GM18858 (cell line): ENCODE results near the gene HMGXB3.
A peak's percentile ranks its signal among the peaks of the same experiment; 100 is the strongest.

Experiments used
- ATAC-seq: cut with Tn5 transposase; IDR thresholded peaks from one replicate; pipeline ENCODE4 v1.9.1; 2021; ENCODE audit not compliant: unreplicated experiment

Gene HMGXB3

DNA sequence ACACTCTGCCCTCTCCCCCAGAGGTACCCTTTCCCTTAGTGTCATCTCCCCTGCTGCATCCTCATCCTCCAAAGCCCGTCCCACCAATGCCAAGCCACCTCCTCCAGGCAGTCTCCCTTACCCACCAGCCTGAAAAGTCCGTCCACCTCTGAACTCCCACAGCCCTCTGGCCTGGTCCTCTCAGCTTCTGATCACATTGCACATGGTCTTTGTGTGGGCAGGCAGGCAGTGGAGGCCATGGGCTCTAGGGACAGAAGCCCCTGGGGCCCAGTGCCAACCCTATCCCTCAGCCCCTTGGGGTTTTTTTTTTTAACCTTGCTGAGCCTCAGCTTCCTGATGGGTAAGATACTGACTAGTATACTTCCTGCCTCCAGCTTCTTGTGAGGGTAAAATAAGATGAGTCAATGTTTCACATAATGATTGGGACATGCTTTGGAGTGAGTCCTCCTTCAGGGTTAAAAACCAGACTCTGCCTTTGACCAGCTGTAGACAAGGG lies 66.4 kb downstream of the HMGXB3 start:
- ATAC-seq, result peak; percentile 58

DNA sequence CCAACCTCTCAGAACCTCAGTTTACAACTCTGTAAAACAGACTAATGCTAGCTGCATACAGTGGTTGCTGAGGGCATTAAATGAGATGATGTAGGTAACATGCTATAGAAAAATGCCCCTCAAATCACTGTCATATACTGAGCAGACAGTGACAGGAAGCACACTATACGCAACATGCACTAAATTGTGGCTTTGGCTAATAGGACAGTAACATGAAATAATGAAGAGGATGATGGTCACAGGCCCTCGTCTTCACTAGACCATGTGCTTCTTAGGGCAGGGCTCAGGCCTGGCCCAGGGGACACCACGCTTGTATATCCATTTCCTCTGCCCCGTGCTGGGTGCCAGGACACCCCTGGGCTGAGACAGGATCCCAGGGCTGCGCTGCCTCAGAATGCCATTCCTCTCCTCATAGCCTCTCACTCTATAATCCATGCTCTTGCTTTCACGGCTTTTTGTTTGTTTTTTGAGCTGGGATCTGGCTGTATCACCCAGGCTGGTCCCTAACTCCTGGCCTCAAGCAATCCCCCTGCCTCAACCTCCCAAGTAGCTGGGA lies 66.9 kb downstream of the HMGXB3 start:
- no peak for ATAC-seq

DNA sequence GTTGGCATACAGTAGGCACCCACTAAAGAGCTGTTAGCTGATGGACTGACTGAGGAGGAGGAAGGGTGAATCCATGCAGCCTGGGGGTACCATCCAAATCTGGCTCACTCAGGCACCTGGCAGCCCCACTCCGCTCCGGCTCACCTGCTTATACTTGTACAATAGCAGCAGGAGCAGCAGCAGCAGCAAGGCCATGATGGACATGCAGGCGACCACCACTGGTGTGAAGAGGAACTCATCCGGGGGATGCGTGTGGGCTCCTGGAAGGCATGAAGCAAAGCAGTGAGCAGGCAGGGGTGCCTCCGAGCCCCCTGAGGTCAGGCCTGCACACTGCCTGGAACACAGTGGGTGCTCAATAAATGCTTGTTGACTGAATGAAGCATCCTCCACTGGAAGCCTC lies 67.5 kb downstream of the HMGXB3 start:
- no peak for ATAC-seq

- no peak for ATAC-seq
These were observed 67.9 kb downstream of the HMGXB3 start for GRCh38 chr5:150068472-150068871.

DNA sequence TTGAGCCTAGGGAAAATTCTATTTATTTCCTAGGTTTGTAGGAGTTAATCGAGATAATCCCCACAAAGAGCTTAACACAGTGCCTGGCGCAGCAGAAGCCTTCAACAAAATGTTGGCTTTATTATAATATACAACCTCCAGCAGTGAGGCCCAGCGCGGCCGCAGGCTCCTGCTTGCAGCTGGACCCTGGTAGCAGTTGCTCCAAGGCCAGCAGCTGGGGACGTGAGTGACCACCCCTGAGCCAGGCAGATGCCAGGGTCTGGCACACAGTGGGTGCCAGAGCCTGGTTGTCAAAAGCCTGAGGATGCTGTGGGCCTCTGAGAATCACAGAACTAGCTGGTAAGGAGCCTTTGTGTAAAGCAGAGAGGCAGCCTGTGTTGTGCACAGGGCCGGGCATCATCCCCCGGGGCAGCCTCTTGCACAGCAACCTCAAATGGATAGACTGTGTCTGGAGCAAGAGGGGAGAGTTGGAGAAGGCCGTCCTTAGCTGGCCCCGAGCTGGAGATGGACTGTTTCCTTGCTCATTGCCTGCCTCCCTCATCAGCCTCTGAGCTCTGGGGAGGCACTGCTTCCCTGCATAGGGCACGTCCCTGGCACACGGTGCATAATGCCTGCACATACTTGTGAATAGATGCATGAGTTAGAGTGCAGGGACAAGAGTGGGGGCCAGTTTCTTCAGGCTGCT lies 68.6 kb downstream of the HMGXB3 start:
- no peak for ATAC-seq

GRCh38 chr5:150069672-150070627 lies 69.4 kb downstream of the HMGXB3 start:
- ATAC-seq, result no peak

- no peak for ATAC-seq
These were observed 70.3 kb downstream of the HMGXB3 start for GRCh38 chr5:150070821-150071220.

DNA sequence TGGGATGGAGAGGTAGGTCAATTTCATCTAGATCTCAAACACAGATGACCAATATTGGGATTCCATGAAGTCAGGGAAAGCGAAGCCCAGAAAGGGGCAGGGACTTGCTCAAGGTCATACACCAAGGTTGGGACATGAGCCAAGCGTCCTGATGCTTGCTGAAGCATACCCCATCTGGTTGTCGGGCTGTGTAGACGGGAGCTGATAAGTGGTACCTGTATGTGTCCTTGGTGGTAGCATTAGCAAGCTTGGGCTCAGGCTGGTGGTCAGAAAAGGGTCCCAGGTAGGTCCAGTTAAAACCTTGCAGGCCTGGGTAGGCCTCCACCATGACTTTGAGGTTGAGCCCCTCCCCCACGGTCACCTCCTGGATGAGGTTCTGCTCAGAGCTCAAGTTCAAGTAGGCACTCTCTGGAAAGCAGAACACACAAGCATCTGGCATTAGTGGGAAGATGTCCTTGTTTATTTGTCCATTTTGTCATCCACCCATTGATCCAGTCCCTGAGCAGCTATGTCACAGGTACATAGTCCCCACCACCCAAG lies 72.6 kb downstream of the HMGXB3 start:
- ATAC-seq, result no peak

DNA sequence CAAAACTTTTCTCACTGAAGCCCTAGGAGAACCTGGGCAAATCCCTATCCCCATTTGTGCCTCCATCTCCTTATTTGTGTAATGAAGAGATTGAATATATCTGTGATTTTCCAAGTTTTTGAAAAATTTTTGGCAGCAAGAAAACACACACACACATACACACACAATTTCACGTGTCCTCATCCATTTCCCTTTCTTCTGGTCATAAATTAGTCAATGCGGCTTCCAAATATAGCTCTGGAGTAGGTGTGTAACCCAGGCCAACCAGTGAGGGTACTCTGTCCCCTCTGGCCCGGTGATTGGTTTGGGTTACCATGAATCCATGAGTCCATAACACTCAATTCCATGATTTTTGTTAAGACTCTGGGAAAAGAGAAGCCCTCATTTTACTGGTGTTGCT lies 73.1 kb downstream of the HMGXB3 start:
- no peak for ATAC-seq

DNA sequence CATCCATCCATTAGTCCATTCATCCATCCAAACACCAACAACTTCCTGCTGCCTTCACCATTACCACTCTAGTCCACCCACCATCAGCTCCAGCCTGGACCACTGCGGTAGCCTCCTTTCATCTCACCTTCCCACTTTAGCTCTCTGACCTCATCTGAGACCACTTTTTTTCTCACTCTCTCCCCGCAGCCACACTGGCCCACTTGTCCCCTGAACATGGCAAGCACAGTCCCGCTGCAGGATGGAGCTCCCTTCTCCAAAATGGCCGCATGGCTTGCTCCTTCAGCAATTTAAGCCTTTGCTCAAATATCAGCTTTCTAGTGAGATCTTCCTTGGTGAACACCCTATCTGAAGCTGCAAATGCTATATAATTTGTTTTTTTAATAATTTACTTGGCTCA lies 74.7 kb downstream of the HMGXB3 start:
- ATAC-seq, result no peak

GRCh38 chr5:150075806-150076205 lies 75.3 kb downstream of the HMGXB3 start:
- no peak for ATAC-seq

GRCh38 chr5:150077060-150077459 lies 76.5 kb downstream of the HMGXB3 start:
- ATAC-seq, result no peak

GRCh38 chr5:150077996-150078801 lies 77.7 kb downstream of the HMGXB3 start:
- ATAC-seq, result no peak

DNA sequence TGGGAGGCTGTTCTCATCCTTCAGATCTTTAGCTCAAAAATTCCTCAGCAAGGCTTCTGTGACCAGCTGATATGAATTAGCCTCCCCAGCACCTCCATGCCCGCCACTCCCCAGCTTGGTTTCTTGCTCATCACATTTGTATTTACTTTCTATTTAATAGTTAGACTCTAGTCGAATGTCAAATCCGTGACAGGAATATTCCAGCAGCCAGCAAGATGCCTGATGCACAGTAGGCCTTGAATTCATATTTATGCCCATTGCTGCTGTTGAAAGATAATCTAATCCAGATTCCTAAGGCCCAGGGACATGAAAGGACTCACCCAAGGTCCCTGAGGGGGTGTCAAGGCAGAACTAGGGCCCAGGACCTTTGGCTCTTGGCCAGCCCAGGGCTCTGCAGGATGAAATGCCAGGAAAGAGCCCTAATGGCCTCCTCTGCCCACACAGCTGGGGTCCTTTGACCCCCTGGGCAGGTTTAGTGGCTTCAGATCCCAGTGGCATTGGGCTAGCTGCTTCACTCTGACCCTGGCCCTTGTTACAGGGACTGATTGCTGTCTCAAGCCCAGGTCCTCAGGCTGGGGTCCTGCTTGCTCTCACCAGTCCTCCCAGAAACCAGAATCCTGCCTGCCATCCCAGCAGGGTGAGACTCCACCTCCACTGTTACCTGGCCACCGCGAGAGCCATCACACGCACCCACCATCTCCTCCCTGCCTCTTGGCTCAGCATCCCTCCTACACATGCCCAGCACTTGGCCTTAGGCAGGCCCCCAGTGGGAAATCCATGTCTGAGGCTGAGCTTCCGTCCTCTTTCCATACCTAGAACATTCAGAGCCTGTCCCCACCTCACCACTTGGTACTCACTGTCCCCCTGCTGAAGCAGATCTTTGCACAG lies 78.5 kb downstream of the HMGXB3 start:
- no peak for ATAC-seq

- ATAC-seq, result no peak
These were observed 79.4 kb downstream of the HMGXB3 start for GRCh38 chr5:150079909-150080461.

DNA sequence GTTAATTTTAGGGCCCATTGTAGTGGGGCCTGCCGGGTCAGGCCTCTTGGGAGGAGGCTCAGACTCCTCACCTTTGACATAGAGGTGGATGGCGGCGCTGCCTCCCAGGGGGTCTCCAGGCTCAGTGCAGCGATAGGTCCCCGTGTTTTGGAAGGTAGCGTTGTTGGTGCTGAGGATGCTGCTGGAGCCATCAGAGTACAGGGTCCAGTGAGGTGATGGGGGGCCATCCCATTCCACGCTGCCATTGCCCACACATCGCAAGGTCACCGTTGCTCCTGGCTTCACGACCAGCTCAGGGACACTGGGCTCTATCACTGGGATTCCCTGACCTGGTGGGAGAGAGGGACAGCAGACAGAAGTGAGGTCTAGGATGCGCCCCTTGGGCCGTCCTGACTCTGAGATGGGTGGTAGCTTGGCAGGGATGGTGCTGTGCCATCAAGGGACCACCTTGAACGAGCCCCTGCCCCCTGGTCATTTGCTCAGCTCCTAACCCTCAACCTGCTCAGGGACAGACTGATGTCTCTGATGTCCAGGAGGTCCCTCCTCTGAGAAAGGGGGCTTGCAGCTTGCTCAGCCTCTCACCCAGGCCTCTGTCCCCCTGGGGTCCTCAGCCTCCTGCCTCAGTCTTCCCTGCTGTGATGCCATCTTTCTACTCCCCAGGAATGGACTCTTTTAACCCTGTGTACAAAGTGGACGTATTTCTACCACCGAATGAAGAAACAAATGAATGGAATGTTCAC lies 80.3 kb downstream of the HMGXB3 start:
- ATAC-seq, result no peak

GRCh38 chr5:150081541-150082283 lies 81.2 kb downstream of the HMGXB3 start:
- peak; percentile 84 for ATAC-seq

DNA sequence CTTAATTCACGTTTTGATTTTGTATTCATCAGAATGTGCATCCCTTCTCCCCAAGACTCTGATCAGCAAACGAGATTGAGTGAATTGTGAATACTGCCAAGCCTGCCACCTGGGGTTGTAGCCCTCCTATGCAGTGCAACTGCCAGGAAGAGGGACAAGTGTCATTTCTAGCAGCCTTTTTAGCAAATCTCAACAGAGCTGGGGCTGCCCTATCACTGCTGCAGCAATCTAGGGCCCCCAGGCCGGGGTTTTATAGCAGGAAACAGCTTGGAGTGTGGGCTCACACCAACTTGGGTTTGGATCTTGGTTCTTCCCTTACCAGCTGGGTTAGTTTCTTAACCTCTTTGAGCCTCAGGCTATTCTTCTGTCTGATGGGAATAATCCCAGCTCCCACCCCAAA lies 81.8 kb downstream of the HMGXB3 start:
- ATAC-seq, result no peak
